Activated naive CD4-positive, alpha-beta T cell treated with anti-CD3 and anti-CD28 coated beads, Interleukin-2, amount 50 U/mL, for 16 hours (primary cell): Measurements from ENCODE around the gene DDA1.
"Not testable (repeated sequence)": the region's sequence is repeated elsewhere in the genome, so short reads cannot be mapped to it uniquely, and the experiment has no call there.

Source experiments
- DNase-seq: peaks from one replicate; pipeline ENCODE4 v3.0.0-alpha.2; 2020

Gene DDA1

GRCh38 chr19:17309198-17309964, at the start of gene DDA1:
Gene DDA1 (plus strand): TSS chr19:17309563. CDS start chr19:17309655, 92 bp downstream.
- DNase-seq = peak; percentile 99

GRCh38 chr19:17259934-17260333, 49.4 kb upstream of the DDA1 start:
- DNase-seq = no peak

GRCh38 chr19:17260842-17261325, 48.5 kb upstream of the DDA1 start:
- peak; percentile 90 for DNase-seq

GRCh38 chr19:17262557-17262956, 46.8 kb upstream of the DDA1 start:
- no peak for DNase-seq

- no peak for DNase-seq
Observed at GRCh38 chr19:17263712-17264640, 45.4 kb upstream of the DDA1 start.

- no peak for DNase-seq
Observed at GRCh38 chr19:17264641-17264979, 44.8 kb upstream of the DDA1 start, which contains the start of gene USHBP1. Gene USHBP1 (minus strand): TSS chr19:17264745. CDS start chr19:17264299, 446 bp downstream.

GRCh38 chr19:17266026-17266425, 43.3 kb upstream of the DDA1 start:
- DNase-seq = no peak

- DNase-seq = no peak
Observed at GRCh38 chr19:17266589-17266974, 42.8 kb upstream of the DDA1 start.

- peak; percentile 95 for DNase-seq
Observed at GRCh38 chr19:17266975-17267788, 42.2 kb upstream of the DDA1 start, which contains the start of gene BABAM1. Gene BABAM1 (plus strand): TSS chr19:17267443. CDS start chr19:17268807, 1,364 bp downstream.

- no peak for DNase-seq
Observed at GRCh38 chr19:17268754-17269153, 40.6 kb upstream of the DDA1 start.

- not testable (repeated sequence) for DNase-seq
Observed at GRCh38 chr19:17274892-17275291, 34.5 kb upstream of the DDA1 start.

- DNase-seq = no peak
Observed at GRCh38 chr19:17275441-17276175, 33.8 kb upstream of the DDA1 start.

- no peak for DNase-seq
Observed at GRCh38 chr19:17279436-17279835, 29.9 kb upstream of the DDA1 start.

- peak; percentile 67 for DNase-seq
Observed at GRCh38 chr19:17281391-17282304, 27.7 kb upstream of the DDA1 start, which contains the start of gene ANKLE1. Gene ANKLE1 (plus strand): TSS chr19:17281901. CDS start chr19:17281921, 20 bp downstream.

GRCh38 chr19:17282488-17283125, 26.8 kb upstream of the DDA1 start:
- DNase-seq = peak; percentile 81

- DNase-seq = no peak
Observed at GRCh38 chr19:17283504-17283996, 25.8 kb upstream of the DDA1 start.

- DNase-seq = no peak
Observed at GRCh38 chr19:17285415-17286135, 23.8 kb upstream of the DDA1 start.

GRCh38 chr19:17286263-17286662, 23.1 kb upstream of the DDA1 start:
- no peak for DNase-seq

GRCh38 chr19:17286752-17287151, 22.6 kb upstream of the DDA1 start:
- no peak for DNase-seq
